NCI-H1105 treated with DMSO at 0.1 percent for 48 hours (cell line): Measurements from ENCODE around the gene PRPF6.

Source experiments
- DNase-seq: peaks from one replicate; lab custom pipeline; 2025; lab: John Stamatoyannopoulos, UW

PRPF6 gene

DNA sequence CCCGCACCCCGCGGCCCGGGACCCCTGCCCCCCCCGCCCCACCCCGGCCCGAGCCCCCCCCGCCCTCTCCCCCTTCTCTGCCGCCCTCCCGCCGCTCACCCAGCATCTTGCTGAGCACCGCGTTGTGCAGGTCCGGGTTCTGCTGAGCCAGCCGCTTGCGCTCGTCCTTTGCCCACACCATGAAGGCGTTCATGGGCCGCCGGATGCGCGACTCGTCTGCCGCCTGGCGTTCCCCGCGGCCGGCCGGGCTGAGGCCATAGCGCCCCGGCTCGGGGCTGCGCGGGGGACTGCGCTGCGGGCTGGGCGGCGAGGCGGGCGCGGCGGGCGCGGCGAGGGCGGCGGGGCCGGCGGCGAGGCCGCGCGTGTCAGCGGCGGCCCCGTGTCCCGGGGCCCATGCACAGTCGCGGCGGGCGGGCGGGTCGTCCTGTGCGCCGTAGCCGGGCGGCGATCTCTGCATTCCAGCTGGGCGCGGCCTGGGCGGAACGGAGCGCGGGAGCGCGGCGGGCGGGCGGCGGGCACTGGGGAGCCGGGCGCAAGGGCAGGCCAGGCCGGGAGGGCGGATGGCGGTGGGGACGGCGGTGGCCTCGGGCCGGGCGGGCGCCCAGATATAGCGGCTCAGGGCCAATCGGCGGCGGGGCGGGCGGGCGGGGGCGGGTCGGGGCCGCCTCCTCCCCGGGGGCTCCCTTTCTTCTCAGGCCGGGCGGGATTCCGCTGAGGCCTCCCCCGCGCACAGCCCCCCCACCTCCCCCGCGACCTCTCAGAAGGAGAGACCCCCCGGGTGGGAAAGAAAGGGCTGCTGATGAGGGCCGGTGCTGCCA, 68.3 kb downstream of the PRPF6 start, which contains the start of gene SOX18:
SOX18 (minus strand) TSS at position 580 of the 818 bp plus-strand sequence; CDS start at position 457, 123 bp downstream.
- no peak for DNase-seq

DNA sequence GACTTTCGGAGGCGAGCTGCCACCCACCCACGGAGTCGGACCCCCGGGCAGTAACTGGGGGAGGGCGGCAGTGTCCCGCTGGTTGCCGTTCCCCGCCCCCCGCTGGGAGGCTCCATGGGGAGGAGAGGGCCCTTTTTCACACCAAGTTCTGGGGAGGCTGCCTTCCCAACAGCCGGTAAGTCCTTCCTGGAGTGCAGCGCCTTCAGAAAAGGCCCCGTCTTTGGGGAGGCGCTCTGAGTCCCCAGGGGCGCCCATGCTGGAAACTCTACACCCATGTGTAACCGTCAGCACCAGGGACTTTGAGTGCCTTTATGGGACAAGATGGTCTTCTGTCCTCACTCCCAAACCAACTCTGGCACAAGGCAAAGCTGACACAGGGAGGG, 68.9 kb downstream of the PRPF6 start:
- no peak for DNase-seq

DNA sequence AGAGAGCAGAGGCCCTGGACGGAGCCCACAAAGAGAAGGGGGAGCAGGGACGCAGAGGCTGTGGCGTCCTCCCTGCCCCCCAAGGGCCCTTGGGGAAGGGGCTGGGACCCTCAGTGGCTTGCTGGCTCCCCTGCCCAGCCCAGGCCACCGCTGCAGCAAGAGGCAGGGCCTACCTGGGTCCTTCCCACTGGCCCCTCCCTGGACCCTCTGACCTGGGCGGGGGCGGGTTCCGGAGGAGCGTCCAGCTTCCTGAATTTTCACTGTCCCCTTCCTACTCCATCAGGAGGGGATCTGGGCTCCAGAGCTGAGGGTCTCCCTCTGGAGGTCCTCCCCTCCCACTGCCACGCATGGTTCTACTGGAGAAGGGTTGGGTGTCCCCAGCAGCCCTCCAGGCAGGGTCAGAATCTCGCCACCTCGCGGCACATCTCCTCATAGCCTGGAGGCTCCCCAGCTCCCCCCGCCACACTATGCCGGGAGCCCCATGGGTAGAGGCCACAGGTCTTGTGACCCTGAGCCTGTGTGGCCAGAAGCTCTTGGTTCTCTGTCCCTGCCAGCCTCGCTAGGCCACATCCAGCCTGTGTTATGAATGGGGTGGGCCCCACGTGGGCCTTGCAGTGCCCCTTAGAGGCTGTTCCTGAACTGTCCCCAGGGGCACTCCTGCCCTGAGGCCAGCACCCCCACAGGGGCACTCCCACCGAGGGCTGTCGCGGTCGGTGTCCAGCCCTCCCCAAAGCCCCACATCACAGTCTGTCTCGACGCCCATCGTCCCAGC, 69.5 kb downstream of the PRPF6 start:
- no peak for DNase-seq

DNA sequence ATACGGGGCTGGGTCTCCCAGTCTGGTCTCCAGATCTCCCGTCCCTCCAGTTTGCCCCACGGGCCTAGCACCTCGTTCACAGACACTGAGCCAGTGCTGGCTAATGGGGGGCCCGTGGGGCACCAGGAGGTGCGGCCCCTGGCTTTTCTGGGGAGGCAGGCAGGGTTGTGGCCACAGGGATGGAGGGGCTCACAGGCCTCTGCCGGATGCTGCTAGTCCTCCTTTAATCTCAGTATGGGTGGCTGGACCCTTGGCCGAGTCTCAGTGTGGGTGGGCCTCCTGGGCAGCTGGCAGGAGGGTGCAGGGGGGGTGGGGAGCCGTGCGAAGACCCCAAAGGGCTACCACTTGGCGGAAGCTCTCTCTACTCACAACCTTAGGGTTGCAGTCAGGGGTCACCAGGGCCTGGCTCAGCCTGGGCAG, 70.1 kb downstream of the PRPF6 start:
- DNase-seq: no peak

DNA sequence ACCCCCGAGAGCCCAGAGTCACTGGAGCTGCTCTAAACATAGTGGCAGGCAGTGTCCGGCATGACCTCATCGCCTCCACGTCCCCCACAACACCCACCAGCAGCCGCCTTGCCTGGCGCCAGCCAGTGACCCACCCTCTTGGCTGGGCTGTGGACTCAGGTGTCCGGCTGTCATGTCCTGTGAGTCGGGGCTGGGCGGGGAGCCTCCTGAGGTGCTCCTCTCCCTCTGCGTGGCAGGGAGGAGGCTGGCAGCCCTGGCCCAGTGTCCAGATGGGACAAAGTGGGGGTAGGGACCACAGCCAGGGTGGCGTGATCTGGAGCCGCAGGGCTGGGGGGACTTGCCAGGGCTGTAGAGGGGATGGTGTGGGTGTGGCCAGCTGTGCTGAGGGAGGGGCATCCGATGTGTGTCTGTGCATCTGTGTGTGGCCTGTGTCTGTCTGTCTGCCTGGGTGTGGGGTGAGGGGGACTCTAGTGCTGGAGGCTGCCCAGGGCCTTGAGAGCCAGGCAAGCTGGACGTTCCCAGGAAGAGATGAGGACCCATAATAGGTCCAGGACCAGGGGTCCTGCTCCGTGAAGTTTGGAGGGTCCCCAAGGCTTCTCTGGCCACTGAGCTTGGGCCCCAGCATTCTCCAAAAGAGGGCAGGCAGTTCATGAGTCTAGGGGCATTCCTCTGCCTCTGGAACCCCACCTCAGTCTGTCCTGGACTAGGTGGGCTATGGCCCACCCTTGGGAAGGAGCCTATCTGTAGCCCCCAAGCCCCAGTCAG, 70.8 kb downstream of the PRPF6 start:
- no peak for DNase-seq

DNA sequence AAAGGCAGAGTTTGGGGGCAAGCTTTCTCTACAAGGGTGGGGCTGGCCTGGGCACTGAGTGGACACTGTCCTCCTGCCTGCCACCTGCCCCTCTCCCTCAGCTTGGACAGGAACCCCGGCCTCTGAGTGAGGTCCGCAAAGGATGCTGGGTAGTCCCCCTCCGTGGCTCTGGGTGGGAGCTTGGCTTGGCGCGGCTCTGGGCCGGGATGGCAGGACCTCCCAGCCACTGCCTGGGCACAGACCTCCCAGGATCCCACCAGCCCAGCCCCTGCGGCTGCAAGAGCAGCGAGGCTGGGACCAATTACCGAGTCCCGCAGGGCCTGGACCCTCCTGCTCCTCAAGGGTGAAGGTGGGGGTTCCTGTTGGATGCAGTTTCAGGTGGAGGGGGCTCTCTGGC, 71.4 kb downstream of the PRPF6 start:
- DNase-seq: no peak

DNA sequence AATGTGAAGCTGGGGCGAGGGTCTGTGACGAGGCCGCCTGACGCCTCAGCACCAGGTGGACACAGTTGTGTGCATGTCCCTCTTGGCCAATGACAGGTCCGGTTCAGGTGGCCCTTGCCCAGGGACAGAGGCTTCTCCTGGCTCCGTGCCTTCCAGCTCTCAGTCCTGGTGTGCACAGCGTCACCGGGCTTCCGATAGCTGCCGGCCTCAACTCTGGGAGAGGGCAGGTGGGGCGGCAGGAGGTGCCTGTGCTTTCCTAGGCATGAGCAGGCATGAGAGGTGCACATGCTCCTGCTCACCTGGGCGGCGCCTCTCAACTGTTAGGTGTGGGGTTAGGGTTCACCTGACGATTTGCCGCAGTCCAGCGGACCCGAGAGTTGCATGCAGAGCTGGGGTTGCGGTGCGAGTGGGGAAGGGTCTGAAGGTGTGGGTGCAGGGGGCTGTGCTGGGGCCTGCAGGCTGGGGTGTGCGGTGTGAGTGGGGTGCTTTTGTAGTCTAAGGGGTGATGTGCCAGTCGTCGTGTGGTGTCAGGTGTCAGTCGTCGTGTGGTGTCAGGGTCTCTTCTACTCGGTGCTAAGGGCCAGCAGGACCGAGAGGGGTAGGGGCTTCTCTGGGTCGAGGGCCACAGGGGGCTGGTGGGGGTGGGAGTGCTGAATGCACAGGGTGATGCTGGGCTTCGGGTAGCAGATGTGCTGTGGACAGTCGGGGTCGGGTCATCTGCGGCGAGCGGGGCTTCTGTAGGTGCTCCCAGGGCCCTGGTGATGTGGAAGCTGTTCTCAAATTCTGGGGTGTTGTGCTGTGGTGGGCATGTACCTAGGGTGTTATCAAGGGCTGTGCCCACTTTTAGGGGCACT, 72.3 kb downstream of the PRPF6 start:
- DNase-seq: no peak

DNA sequence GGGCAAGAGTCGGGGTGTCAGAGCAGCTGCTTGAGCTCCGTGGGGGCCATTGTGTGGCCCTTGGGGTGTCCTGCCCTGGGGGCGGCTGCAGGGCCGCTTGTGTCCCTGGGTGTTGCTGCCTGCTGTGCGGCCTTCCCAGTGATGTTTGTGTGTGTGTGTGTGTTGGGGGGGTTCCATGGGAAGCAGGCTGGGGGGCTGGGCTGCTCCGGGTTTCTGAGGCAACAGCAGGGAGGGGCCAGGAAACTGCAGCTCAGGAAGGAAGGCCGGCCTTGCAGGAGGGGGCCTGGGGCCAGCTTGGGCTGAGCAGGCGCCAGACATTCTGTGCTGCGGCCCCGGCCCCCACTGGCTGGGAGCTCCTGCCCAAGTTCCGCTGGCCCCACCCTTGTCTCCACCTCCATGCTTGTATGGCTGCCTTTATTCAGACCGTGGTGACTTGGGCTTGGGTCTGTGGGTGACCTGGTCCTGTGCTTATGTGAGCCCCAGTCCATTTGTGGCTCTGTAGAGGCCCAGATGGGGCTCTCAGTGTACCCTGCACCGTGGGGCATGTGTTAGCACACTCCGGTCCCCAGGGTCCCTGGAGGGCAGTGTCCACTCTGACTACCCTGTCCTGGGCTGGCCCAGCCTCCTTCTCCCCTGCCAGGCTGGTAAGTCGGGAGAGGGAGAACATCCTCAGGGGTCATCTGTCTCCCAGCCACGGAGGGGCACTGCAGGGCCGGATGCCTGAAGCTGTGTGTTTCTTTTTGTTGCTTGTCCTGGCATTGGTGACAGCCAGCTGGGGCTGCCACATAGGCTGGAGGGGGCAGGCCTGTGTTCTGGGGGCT, 73.1 kb downstream of the PRPF6 start:
- DNase-seq: no peak

DNA sequence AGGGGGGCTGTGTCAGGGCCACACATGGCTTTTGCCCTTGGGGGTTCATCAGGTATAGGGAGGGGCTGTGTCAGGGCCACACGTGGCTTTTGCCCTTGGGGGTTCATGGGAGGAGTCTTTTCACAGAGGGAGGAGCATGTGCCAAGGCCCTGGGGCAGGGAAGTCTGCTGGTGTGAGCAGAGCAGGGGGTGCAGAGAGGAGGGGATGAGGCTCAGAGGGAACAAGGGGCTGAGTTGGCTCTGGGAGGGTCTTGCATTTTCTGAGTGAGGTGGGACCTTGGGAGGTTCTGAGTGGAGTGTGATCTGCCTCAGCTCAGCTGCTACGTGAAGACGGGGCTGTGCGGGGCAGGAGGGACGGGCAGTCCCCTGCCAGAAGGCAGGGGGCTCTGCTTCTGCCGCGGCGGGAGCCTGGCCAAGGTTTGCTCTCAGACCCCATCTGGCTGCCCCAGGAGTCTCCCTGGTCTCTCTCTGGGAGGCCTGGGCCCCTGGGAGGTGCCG, 74.5 kb downstream of the PRPF6 start:
- DNase-seq: no peak

- no peak for DNase-seq
Observed at GRCh38 chr20:64055893-64056638, 75.1 kb downstream of the PRPF6 start.

- no peak for DNase-seq
Observed at GRCh38 chr20:64056639-64056888, 75.6 kb downstream of the PRPF6 start.

- DNase-seq: no peak
Observed at GRCh38 chr20:64056889-64057627, 76.1 kb downstream of the PRPF6 start.

DNA sequence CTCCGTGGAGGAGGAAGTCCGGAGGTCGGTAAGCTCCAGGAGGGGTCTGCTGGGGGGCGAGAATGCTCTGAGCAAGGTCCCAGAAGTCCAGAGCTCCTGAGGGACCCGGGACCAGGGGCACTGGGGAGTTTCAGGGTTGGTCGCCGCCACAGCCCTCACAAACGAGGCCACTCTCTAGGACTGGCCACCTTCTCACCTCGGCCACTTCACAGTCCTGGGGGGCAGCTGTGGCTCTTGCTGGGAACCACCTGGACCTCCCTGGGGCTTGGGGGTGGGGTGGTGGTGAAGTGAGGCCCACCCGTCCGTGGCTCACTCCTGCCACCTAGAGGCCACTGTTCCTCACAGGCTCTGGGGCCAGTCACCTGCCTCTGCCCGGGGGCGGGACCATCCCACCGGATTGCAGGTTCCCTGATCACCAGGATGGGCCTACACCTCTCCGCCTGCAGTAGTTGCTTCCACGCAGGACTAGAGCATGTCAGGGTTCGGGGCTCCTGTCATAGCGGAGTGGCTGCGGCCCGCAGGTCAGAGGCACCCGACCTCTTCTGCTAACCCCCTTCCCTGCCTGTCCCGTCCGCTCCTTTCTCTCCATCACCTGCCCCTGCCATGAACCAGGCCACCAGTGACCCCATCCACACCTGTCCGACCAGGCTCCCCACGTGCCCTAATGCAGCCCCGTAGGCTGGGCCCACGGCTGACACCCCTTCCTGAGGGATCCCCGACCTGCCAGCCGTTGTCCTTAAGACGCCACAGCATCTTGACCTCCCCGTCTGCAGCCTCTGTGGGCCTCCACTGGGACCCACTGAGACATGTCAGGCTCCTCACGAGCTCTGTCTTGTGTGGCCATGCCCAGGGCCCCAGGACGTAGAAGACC, 76.9 kb downstream of the PRPF6 start:
- peak; percentile 56 for DNase-seq

DNA sequence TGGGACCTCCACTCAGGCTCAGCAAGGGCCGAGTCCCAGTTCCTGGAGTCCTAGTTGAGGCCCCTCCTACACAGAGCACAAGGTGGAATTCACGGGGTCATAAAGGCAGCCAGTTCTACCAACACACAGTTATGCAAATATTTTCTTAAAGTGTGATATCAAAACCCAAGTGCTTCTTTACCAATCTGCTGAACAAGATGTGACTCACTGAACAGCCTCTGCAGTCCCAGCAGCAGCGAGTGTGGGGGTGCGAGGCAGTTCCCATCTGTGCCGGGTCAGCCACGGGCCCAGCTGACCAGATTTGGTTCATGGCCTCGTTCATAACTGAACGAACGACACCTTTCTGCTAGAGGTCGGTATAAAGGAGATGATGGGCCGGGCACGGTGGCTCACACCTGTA, 77.6 kb downstream of the PRPF6 start:
- DNase-seq: no peak

DNA sequence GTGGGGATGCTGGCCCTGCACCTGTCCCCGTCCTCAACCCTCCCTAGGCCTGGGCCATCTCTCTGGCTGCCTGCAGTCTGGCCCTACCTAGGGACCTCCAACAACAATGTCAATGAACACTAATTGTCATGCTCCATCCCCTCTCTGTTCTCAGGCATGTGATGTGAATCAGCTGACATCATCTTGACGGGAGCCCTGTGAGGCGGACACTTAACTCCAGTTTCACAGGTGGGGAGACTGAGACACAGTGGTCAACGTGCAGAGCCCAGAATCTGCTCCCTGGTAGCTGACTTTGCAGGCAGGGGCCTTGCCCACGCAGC, 81.3 kb downstream of the PRPF6 start:
- no peak for DNase-seq

- DNase-seq: peak; percentile 93
Observed at GRCh38 chr20:64062596-64063388, 81.9 kb downstream of the PRPF6 start, which contains the start of gene TCEA2. Gene TCEA2 (plus strand): TSS chr20:64063198. CDS start chr20:64063313, 115 bp downstream.

DNA sequence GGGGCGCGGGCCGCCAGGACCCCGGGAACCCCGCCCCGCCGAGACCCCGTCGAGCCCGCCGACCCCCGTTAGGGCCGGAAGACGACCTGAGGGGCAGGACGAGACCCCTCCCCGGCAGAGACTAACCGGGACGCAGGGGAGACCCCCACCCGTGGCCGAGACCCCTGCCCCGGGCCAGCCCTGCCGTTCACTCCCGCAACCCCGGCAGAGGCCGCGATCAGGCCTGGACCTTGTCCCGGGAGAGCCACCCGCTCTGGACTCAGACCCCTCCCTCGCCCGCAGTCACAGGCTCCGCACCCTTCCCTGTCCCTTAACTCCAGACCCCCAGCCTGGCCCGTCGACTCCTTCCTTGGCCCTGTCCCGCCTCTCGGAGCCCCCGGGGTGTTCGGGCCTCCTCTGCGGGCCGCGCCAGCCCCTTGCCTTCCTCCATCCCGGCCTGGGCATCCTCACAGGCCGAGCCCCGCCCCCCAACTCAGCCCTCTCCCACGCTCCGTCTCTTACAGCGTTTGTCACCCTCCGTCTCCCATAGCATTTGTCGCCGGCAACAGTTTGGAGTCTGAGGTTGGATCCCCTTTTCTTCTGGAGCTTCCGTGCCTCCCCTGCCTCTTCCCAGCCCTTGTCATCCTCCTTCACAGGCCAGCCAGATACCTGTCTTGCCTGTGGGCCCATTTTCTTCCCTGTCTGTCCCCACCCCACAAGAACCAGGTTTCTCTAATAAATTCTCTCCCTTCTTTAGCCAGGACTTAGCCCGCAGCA, 82.6 kb downstream of the PRPF6 start:
- DNase-seq: no peak
